Cerebellar nuclear complex (tissue), 1 donor: ENCODE results near the gene PRUNE2.
A peak's percentile ranks its signal among the peaks of the same experiment; 100 is the strongest.

Source experiments
- DNase-seq, 2 experiments: peaks; one replicate each; lab custom pipeline; 2025; lab: John Stamatoyannopoulos, UW

Gene PRUNE2

GRCh38 chr9:76662476-76663281 lies 243.2 kb downstream of the PRUNE2 start:
- DNase-seq, result peak; percentile 45 to 81

- DNase-seq, result no peak
Measured at GRCh38 chr9:76658510-76659231, 247.2 kb downstream of the PRUNE2 start.

DNA sequence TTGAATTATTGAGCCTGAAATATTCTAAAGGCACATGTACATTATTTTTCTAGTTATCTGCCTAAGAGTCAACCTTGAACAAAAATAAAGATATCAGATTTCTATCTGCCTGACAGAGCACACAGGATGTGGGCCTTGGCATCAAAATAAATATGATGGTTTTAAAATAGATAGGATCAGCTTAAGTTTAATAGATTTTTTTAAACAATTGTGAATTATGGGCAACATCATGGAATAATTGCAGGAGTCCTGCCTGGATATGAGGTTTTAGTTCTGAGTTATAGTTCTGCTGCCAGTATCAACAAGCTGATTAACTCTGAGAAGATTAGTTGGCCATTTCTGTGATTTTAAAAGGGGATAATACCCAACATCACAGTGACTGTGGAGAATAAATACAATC lies 248.6 kb downstream of the PRUNE2 start:
- no peak for DNase-seq

DNA sequence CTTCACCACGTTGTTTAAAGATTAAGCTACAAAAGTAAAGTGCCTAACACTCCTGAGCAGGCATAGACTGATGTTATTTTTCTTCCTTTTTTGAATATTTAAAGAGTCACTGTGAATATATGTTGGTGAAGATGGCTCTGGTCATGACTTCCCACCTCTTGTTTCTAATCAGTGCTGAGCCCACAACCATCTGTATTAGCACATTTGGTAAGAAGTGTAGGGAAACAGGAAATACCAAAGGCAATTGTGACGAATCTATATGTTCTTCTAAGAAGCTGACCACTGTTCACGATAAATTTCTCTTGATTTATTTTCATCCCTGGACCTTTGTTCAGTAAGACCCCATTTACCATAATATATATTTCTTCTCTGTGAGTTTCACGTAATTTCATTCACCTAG lies 249.9 kb downstream of the PRUNE2 start:
- DNase-seq, result no peak

- DNase-seq, result no peak
Measured at GRCh38 chr9:76655121-76655541, 250.8 kb downstream of the PRUNE2 start.

DNA sequence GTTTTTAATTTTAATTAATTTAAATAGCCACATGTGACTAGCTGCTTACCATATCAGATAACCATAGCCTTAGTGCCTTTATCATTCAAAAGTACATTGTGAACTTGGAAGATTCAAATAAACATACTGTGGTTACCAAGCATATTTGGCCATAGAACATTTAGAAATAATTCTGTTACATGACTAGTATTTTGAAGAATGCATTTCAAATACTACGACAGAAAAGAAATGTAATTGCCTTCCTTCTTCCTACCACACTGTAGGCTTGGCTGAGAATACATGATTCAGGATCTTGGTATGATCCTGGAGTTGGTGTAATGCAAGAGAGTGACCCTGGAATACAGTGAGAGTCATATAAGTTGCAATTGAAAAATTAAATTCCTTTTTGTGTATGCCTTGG lies 251.3 kb downstream of the PRUNE2 start:
- DNase-seq, result no peak

- no peak for DNase-seq
Measured at GRCh38 chr9:76654051-76654461, 251.9 kb downstream of the PRUNE2 start.

DNA sequence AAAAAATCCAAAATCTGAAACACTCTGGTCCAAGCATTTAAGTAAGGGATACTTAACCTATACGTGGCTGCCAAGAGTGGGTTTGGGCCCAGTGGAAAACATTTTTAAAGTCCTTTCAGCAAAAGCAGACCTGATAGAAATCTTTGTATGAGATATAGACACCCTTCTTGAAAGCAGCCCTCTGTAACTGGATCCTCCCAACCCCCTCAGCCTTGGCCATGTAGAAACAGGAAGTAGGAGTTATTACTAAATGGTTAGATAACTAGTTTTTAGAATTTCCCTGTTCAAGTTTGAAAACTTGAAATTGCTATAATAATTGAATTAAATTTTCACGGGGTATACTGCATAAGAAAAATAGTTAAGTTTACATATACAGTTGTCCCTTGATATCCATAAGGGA lies 253.0 kb downstream of the PRUNE2 start:
- no peak for DNase-seq

DNA sequence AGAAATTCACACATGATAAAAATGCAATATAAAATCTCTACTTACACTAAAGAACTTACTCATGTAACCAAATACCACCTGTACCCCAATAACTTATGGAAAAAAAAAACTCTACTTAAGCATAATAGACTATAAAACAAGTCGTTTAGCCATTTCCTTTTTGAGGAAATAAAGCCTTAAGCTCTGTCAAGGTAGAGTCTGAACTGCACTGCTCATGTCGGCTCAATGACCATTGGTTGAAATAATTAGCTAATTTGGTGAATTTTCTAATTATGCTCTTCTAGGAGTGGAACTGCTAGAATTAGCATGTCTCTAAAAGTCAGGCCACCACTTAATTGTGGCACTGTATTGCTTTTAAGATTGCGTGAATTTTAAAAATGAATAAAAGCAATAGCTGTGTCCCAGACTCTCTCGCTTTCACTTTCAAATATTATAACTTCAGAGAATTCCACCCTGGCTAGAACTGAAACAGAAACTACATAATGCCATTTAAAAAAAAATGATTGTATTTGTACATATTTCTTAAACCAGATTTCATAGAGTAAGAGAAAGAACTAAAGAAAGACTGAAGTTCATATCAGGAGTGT lies 254.7 kb downstream of the PRUNE2 start:
- no peak for DNase-seq

- no peak for DNase-seq
Measured at GRCh38 chr9:76650692-76651091, 255.2 kb downstream of the PRUNE2 start.

- no peak for DNase-seq
Measured at GRCh38 chr9:76649894-76650293, 256.0 kb downstream of the PRUNE2 start.

- peak; percentile 60 to 78 for DNase-seq
Measured at GRCh38 chr9:76646249-76646648, 259.7 kb downstream of the PRUNE2 start.

GRCh38 chr9:76644647-76645250 lies 261.2 kb downstream of the PRUNE2 start:
- DNase-seq, result no peak

GRCh38 chr9:76644171-76644570 lies 261.7 kb downstream of the PRUNE2 start:
- no peak for DNase-seq

DNA sequence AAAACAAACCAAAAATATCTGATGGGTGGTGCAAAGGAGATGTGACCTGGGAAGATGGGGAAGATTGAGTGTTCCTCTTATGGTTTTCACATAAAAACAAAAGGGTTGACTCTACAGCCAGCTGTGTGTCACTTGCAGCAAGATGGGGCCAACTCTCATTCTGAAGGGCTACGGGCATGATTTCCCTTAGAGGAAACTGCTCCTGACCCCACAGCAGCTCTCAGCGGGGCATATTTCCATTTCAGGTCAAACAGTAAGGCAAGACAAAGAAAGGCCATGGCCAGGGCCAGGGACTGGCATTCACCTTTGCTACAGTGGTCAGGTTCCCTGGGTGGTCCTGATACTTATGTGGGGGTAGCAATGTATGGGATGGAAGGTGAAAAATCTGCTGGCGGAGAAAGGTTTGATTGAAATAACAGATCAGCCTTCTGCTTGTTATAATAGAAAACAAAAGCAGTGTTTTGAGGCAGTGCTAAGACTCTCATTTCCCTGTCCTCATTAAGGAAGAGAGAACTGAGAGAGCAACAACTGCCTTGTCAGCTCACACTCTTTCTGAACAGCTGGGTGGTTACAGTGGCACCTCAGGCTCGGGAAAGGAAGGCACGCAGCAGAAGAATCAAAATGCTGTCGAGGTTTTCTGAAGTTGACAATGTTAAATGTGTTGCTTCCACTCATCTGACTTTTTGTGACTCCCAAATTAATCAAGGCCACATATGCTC lies 262.4 kb downstream of the PRUNE2 start:
- DNase-seq, result no peak

- no peak for DNase-seq
Measured at GRCh38 chr9:76642701-76643209, 263.2 kb downstream of the PRUNE2 start.

DNA sequence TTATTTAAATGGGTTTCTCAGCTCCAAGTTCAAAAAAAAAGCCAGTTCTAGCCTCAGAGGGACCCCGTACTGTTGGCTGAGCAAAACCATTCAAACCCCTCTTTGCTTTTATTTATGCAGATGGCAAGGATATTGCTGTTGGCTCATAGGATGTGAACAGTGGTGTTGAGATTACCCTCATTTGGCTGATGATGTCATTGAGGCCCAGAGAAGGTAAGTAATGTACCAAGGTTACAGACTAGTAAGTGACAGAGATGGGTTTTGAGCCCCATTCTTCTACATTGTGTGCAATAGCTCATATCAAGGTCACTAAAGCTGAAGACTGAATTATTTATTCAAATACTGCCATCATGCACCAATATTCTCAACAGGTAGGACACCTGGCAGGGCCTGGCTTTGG lies 263.8 kb downstream of the PRUNE2 start:
- no peak for DNase-seq

DNA sequence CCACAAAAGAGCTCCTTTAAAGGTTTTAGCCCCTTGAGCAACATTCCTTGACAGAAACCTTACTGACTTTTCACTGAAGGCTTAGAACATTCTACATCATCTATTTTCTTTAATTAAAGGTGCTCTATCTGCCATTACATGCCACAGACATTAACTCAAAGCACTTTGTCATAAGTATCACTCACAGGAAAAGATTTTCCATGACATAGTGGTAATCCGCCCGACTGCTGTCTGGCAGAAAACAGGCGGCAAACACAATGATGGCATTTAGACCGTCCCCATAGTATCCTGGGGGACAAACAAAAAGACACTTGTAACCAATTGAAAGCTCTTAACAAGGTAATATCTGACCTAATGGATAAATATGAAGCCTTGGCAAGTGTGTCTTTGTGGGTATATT lies 267.9 kb downstream of the PRUNE2 start:
- DNase-seq, result no peak

- DNase-seq, result no peak
Measured at GRCh38 chr9:76637416-76637815, 268.5 kb downstream of the PRUNE2 start.

DNA sequence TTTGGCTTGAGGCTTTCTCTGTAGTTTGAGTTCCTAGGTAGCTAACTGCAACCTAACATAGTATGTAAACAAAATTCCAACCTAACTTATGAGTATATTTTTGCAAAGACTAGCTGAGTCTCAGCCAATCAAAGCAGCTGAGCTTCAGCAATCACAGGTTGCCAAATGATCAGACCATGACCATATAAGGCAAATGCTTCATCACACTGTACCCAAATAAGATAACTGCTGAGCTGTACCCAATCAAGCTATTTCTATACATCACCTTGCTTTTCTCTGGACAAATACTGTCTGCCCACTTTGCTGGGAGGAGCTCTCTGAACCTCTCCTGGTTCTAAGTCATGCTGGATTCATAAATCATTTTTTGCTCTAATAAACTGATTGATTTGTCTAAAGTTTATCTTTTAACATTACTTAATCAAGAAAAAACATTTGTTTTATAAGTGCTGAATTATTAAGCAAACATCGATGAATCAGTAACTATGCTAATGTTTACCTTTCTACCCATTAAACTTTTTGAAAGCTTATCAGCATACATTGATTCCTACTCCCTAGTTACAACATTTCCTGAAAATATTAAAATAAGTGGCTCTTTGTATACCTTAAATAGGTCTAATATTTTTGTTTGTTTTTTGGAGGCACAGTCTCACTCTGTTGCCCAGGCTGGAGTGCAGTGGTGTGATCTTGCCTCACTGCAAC lies 271.4 kb downstream of the PRUNE2 start:
- DNase-seq, result no peak

GRCh38 chr9:76630916-76631315 lies 275.0 kb downstream of the PRUNE2 start:
- no peak for DNase-seq
